ENCODE measurements around the gene MTO1.
"Not testable (repeated sequence)": the region's sequence is repeated elsewhere in the genome, so short reads cannot be mapped to it uniquely, and the experiment has no call there.

MTO1 gene, protein sequence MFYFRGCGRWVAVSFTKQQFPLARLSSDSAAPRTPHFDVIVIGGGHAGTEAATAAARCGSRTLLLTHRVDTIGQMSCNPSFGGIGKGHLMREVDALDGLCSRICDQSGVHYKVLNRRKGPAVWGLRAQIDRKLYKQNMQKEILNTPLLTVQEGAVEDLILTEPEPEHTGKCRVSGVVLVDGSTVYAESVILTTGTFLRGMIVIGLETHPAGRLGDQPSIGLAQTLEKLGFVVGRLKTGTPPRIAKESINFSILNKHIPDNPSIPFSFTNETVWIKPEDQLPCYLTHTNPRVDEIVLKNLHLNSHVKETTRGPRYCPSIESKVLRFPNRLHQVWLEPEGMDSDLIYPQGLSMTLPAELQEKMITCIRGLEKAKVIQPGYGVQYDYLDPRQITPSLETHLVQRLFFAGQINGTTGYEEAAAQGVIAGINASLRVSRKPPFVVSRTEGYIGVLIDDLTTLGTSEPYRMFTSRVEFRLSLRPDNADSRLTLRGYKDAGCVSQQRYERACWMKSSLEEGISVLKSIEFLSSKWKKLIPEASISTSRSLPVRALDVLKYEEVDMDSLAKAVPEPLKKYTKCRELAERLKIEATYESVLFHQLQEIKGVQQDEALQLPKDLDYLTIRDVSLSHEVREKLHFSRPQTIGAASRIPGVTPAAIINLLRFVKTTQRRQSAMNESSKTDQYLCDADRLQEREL

DNA sequence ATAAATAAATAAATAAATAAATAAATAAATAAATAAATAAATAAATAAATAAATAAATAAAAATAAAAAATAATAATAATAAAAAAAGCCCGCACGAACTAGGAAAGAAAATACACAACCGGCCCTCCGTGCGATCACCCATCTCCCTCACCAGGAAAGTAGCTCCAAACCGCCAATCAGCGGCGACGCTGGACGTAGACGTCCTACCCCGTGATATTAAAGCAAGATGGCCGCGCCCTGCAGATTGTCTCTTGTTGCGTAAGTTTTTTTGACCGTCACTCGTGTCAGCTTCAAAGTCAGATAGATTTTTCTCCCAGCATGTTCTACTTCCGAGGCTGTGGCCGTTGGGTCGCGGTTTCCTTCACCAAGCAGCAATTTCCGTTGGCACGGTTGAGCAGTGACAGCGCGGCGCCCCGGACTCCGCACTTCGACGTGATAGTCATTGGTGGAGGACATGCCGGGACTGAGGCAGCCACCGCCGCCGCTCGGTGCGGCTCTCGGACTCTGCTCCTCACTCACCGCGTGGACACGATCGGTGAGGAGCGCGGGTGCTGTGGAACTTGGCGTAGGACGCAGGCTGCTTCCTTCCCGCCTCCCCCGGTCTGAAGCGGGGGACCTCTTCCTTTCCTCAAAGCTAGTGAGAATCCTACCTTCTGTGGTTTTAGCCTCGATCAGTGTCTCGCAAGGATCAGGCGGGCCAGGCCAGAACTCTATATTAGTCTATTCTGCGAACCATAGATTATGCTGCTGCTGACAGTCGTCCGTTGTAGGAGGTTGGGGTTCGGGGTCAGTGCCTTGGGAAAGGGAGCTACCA, at the start of gene MTO1:
Gene MTO1, plus strand, starts transcription at position 201 of the 814 bp plus-strand sequence. Its CDS starts 118 bp downstream, at position 319.
- peak within 1 kb of the TSS; percentile 96 for H3K4me3 ChIP-seq (ENCODE audit: low read depth, low read length)

DNA sequence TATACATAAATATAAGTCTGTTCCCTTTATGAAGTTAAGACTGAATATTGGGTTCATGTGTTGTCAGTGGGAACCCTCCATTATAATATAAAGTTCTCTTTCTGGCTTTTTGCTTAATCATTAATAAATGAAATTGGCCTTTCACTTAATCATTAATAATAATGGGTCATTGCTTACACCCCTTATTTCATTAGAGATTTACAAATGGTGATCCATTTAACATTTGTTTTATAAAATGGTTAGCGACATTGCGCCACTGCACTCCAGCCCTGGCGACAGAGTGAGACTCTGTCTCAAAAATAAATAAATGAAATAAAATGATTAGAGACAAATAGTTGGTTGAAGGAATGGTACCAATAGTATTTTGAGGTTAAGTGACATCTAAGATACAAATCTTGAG, 48.4 kb upstream of the MTO1 start:
- no peak overlapping the region for H3K4me3 ChIP-seq (ENCODE audit: low read depth, low read length)

DNA sequence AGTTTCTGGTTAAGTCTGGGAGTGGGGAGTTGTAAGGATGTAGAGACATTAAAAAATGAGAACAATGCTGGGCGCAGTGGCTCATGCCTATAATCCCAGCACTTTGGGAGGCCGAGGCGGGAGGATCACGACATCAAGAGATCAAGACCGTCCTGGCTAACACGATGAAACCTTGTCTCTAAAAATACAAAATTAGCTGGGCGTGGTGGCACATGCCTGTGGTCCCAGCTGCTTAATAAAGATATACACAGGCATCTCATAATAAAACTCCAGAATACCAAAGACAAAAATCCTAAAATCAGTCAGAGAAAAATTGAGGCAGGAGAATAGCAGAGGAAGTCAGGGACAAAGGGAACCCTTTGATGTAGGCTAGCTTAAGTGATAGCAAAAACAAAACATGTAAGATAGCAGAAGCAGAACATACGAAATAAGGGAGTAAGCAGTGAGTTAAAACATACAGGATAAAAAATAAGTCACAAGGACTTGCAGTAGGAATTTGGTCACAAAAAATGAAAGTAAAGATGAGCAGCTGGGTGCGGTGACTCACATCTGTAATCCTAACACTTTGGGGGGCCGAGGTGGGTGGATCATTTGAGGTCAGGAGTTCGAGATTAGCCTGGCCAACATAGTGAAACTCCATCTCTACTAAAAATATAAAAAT, 43.3 kb upstream of the MTO1 start:
- H3K4me3 ChIP-seq (ENCODE audit: low read depth, low read length), result no peak overlapping the region

DNA sequence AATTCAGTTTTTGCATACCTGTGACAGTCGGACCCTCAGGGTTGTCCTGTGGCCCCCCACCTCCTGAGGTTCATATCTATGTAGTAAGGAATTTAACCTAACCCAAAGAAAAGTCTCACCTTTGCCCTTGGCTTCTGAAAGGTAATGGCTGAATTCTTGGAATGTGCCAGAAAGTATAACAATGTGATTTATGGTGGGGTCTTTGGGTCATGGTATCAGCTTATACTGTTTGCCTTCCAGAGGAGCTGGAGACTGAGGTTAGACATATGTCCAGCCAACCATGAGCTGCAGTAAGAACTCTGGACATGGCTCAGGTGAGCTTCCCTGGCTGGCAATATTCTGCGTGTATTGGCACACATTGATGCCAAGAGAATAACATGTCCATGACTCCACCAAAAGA, 40.0 kb upstream of the MTO1 start:
- no peak overlapping the region for H3K4me3 ChIP-seq (ENCODE audit: low read depth, low read length)

DNA sequence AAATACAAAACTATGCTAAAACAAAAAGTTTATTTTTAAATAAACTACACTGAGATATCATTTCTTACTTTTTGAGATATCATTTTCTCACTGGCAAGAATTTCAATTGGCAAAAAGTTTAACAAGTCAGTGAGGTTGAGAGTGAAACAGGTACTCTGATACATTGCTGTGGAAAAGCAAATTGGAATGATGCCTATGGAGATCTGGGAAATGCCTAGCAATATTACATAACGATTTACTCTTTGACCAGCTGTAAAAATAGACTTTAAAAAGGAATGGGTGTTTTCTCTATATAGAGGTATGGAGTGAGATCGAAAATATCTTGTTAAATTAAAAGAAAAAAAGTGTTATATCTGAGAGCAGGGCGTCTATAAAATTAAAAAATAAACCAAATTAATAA, 26.3 kb upstream of the MTO1 start:
- H3K4me3 ChIP-seq (ENCODE audit: low read depth, low read length), result no peak overlapping the region

DNA sequence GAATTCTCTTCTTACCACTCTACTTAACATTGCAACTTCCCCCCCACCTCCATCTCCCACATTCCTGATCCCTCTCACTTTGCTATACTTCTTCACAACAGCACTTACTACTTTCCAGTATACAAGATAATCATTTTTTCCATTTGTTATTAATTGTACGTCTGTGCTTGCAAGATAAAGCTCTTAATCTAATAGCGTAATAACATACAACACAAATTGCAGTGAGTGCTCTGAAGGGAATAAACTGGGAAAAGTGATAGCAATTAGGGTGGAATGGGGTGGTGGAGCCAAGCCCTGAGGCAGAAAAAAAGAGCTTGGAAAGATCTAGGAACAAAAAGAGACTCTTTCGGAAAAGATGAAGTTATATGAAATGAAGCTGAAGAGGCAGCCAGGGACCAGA, 18.0 kb upstream of the MTO1 start:
- H3K4me3 ChIP-seq (ENCODE audit: low read depth, low read length), result no peak overlapping the region

DNA sequence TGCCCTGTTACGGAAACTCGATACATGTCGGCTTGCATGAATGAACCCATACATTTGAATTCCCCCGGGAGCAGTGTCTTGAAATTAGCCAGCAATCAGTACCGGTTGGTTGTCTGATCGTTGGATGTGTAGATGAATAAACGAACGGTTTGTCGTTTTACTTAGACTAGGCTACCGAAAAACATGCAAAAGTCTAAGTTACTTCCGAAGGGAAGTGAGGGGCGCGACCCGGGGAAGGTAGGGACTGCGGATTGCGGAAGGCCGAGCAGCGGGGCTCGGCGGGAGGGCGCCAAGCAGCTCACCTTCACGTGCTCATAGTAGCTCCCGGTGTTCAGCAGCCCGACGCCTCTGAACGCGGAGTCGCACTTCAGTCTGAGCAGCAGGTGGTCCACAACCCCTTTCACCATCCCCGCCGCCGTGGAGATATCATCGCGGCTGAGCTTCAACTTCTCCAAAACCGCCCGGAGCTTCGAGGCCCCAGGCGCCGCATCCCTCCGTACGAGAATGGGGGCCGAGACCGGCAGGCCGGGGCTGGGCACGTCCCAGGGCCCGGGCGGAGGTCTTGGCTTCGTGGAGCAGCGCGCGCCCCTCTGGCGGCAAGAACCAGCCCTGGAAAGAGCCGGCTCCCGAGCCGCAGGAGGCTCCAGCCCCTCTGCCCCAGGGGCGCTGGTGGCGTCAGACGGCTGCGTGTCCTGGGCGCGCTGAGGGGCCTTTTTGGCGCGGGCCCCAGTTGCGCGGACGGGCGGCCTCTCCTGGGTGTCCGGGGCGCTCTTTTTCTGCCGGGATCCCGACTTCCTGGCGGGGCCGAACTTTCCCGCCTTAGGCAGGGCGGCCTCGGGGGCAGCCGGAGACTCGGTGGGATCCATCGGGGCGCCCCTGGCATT, 10.1 kb upstream of the MTO1 start:
- H3K4me3 ChIP-seq (ENCODE audit: low read depth, low read length), result peak overlapping the region; percentile 41

DNA sequence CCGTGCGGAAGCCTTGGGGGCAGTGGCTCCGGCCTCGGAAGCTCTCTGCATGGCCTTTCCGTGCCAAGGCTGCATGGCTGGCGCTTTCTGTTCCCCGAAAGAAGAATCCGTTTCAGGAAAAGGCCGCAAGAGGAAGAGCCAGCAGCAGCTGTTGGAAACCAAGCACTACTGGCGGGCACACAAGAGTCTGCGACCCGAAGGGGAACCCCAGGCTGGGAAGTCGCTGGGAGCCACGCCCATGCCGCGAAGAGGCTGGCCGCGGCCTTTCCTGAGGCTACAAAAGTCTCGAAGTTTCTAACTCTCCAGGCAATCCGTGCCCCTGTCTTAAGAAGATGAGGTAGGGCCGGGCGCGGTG, 9.5 kb upstream of the MTO1 start, which contains the start of gene CGAS:
Gene CGAS, minus strand, starts transcription at position 191 of the 355 bp plus-strand sequence. Its CDS starts 116 bp downstream, at position 75.
- H3K4me3 ChIP-seq (ENCODE audit: low read depth, low read length), result peak within 1 kb of the TSS; percentile 41

DNA sequence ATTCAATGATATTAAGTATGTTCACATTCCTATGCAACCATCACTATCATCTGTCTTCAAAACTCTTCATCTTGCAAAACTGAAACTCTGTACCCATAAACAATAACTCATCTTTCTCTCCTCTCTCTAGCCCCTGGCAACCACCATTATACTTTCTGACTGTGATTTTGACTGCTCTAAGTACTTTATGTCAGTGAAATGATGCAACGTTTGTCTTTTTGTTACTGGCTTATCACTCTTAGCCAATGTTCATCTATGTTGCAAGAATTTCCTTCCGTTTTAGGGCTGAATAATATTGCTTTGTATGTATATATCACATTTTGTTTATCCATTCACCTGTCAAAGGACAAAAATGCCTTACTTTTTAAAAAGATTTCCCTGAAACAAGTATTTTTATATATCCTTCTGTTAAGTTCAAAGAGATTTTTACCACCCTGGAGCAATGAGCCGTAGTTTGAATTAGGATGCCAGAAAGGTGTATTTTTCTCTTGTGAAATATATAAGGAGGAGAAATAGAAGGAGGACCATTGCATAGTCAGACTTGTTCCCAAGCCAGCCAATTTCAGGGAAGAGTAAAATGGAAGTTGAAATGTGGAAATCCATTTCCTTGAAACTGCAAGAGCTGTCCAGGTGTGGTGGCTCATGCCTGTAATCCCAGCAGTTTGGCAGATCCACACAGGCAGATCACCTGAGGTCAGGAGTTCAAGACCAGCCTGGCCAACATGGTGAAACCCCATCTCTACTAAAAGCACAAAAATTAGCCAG, 5.5 kb upstream of the MTO1 start:
- no peak overlapping the region for H3K4me3 ChIP-seq (ENCODE audit: low read depth, low read length)

DNA sequence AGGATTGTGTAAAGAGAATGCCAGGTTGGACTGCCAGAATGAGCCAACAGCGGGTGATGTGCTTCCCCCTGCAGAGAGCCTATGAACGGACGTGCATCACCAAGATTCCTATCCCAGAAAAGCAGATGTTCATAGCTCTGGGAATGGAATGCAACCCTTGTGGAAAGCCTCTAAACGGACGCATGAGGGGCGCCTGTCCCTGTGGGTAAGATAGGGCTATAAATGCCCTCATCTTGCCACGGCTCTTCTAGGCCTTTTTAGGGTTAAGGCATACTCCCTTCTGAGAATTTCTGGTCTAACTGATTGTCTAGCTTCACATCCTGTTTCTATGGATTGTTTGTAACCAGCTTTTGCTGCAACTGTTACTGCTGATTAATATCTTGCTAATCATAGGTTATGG, 2.1 kb upstream of the MTO1 start:
- not testable (repeated sequence) for H3K4me3 ChIP-seq (ENCODE audit: low read depth, low read length)

DNA sequence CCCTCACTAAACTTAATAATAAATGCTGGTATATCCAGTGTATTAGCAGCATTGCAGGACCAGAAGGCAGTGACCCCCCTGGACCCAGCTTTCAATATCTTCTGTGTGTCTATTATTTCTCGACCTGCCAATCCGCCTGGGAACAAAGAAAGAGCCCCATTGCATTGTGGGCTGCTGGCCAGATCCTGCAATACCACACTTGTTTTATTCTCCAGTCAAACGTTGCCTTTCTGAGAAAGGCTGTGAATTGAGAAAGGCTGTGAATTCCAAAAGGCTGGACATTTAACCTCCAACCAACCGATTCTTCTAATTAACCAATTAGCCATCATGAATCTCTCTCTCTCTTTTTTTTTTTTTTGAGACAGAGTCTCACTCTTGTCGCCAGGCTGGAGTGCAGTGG, 1.5 kb upstream of the MTO1 start:
- H3K4me3 ChIP-seq (ENCODE audit: low read depth, low read length), result no peak overlapping the region

DNA sequence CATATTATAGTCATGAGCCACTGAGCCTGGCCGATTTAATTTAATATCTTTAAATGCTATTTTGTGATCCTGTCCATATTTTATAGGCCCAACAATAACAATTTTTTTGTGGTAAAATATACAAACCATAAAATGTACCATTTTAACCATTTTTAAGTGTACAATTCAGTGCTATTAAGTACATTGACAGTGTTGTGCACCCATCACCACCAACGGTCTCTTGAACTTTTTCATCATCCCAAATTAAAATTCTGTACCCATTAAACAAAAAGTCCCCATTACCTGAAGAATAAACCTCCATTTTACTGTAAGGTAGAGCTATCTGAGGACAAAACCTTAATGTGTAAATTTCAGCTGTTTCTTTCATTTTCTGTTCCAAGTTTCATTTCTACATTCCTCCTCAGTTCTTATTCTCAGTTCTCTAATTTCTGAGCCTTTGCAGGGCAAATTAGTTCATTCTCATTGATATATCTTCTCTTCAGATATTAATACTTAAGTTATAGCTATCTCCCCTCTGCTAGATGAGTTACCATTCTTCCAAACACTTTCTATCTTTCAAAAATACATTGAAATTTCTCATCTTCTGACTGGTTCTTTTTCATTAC, 10.3 kb downstream of the MTO1 start:
- H3K4me3 ChIP-seq (ENCODE audit: low read depth, low read length), result no peak overlapping the region

DNA sequence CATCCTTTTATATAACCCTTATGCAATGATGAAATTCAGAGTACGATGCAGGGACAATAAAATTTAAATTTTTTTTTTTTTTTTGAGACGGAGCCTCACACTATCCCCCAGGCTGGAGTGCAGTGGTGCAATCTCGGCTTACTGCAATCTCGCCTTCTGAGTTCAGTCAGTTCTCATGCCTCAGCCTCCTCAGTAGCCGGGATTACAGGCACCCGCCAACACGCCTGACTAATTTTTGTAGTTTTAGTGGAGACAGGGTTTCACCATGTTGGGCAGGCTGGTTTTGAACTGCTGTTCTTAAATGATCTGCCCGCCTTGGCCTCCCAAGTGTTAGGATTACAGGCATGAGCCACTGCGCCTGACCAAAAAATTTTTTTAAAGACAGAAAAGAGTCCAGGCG, 15.2 kb downstream of the MTO1 start:
- H3K4me3 ChIP-seq (ENCODE audit: low read depth, low read length), result no peak overlapping the region

DNA sequence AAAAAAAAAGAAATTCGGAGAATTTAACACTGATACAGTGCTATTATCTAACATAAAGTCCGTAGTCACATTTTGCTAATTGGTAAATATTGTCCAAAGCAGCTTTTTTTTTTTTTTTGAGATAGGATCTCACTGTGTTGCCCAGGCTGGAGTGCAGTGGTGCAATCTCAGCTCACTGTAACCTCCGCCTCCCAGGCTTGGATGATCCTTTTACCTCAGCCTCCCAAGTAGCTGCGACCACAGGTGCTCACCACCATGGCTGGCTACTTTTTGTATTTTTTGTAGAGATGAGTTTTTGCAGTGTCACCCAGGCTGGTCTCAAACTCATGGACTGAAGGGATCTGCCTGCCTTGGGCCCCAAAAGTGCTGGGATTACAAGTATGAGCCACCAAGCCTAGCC, 15.9 kb downstream of the MTO1 start:
- H3K4me3 ChIP-seq (ENCODE audit: low read depth, low read length), result no peak overlapping the region

DNA sequence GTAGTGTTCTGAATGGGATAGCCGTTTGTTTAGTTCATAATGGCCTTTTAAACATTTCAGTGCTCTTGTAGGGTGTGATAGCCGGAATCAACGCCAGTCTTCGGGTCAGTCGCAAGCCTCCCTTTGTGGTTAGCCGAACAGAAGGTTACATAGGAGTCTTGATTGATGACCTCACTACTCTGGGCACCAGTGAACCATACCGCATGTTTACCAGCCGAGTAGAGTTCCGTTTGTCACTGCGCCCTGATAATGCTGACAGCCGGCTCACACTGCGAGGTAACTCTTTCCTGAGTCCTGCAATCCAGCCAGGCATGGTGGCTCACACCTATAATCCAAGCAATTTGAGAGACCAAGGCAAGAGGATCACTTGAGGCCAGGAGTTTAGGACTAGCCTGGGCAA, 20.4 kb downstream of the MTO1 start:
- H3K4me3 ChIP-seq (ENCODE audit: low read depth, low read length), result no peak overlapping the region

DNA sequence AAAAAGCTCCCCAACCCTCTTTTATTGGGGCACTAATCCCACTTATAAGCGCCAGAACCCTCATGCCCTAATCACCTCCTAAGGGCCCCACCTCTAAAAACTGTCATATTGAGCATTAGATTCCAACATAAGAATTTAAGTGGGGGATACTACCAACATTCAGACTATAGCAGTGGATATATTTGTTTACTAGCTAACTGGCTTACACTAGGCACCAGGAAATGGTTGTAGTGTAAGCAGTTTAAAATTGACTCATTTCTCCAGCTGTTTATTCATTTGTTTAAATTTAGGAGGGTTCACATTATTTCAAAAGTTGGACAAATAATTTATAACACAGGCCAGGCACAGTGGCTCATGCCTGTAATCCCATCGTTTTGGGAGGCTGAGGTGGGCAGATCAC, 22.9 kb downstream of the MTO1 start:
- no peak overlapping the region for H3K4me3 ChIP-seq (ENCODE audit: low read depth, low read length)

DNA sequence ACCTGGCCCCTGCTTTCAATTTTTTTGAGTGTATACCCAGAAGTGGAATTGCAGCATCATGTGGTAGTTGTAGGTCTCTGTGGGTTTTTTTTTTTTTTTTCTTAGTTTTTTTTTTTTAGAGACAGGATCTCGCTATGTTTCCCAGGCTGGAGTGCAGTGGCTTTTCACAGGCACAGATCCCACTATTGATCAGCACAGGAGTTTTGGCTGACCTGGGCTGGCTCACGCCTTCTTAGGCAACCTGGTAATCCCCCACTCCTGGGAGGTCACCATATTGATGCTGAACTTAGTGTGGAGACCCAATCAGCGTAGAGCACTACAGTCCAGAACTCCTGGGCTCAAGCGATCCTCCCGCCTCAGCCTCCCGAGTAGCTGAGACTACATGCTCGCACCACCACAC, 25.9 kb downstream of the MTO1 start:
- no peak overlapping the region for H3K4me3 ChIP-seq (ENCODE audit: low read depth, low read length)

DNA sequence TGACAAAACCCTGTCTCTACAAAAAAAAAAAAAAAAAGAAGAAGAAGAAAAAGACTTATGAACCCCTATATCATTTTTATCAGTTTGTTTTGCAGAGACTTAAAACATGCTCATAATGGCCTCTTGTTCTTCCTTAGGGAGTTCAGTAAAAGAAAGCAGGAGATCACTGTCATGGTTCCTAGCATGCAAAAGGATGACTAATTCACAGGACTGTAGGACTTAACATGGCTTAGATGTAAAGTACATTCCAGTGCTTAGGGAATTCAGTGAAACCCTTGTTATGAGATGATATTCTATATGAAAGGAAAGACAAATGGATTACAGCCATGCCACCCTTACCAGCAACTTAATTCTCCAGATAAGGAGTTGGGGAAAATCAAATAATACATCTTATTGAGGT, 29.8 kb downstream of the MTO1 start:
- H3K4me3 ChIP-seq (ENCODE audit: low read depth, low read length), result no peak overlapping the region

DNA sequence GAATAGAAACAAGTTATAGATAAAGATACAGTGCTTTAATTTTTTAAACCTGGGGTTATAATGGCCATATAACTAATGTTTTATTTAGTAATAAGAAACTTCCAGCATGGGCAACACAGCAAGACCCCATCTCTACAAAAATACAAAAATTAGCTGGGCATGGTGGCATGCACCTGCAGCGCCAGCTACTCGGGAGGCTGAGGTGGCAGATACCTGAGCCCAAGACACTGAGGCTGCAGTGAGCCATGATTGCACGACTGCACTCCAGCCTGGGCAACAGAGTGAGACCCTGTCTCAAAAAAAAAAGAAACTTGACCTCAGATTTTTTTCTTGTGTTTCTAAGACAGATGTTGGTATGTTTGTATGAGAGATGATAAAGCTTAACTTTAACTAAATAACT, 36.4 kb downstream of the MTO1 start:
- H3K4me3 ChIP-seq (ENCODE audit: low read depth, low read length), result no peak overlapping the region
